Limb (tissue), 2 donors: ENCODE results near the gene AMFR.
A peak's percentile ranks its signal among the peaks of the same experiment; 100 is the strongest.

Source experiments
- DNase-seq, 2 donors: peaks; one replicate each; pipeline ENCODE4 v3.0.0-alpha.2; 2016; ENCODE audit errors: extremely low spot score in 2 of 2

The AMFR gene

GRCh38 chr16:56363181-56363716, 62.1 kb downstream of the AMFR start:
- DNase-seq = no peak

DNA sequence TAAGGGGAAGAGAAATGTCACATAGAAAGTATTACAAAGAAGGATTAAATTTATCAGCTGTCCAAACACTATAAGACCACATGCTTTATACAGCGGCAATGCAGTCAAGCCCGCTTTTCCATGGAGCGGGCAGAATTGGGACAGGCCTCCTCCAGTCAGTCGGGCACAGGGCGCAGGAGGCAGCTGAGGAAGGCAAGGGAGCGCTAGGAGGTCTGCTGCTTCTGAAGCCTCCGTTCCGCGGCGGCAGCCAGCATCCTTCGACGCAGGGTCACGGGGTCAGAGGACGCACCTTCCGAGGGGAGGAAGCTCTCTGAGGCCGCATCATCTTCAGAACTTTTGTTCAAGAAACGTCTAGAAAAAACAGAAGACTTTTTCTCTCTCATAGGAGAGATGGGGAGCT, 62.6 kb downstream of the AMFR start:
- DNase-seq = no peak

DNA sequence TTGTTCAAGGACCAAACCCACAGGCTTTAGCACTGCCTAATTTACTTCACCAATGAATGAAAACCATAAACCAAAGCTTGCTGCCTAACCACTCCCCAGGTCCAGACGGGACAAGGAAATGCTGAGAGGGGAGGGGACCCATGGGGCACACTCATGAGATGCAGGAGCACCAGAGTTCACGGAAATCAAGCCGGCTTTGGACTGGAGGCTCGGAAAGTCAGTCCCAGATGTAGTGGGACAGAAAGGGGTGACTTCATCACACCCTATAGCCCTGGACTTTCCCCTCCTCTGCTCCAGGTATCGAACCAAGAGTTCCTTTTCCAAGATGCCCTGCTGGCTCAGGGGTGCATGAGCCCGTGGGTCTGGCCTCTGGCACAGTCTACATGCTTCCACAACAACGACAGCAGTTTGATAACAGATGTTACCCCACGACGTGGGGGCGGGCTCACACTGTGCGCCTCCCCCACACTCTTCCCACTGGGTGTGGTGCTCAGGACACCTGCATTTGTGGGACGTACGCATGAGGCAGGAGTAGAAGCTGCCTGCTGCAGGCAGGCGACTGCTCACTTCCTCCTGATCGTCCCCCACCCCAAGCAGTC, 63.2 kb downstream of the AMFR start:
- no peak for DNase-seq

- no peak for DNase-seq
These were observed 65.0 kb downstream of the AMFR start for GRCh38 chr16:56360117-56361008.

GRCh38 chr16:56357765-56358322, 67.5 kb downstream of the AMFR start:
- DNase-seq = peak in 1 of 2 donors; percentile 30

- DNase-seq = peak; percentile 33 to 58
These were observed 68.0 kb downstream of the AMFR start for GRCh38 chr16:56357241-56357764.

GRCh38 chr16:56356276-56357240, 68.8 kb downstream of the AMFR start:
- peak; percentile 85 for DNase-seq

DNA sequence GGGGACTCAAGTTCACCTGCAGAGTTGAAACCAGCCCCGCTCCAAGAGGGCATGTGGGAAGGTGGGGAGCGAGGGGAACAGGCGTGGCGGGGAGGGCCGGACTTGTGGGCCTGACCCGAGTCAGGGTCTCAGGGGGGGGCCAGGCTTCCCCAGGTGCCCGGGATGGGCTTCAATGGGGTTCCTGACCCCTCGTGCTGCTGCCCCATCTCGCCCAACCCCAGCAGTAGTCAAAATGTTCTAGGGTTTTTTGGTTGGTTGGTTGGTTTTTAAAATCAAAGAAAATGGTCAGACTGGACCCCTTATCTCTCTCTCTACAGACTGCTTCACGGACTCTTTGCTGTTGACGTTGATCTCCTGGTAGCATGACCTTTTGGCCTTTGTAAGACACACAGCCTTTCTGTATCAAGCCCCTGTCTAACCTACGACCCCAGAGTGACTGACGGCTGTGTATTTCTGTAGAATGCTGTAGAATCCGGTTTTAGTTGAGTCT, 69.5 kb downstream of the AMFR start:
- peak in 1 of 2 donors; percentile 32 for DNase-seq

GRCh38 chr16:56355221-56355620, 70.1 kb downstream of the AMFR start:
- DNase-seq = peak in 1 of 2 donors; percentile 31

DNA sequence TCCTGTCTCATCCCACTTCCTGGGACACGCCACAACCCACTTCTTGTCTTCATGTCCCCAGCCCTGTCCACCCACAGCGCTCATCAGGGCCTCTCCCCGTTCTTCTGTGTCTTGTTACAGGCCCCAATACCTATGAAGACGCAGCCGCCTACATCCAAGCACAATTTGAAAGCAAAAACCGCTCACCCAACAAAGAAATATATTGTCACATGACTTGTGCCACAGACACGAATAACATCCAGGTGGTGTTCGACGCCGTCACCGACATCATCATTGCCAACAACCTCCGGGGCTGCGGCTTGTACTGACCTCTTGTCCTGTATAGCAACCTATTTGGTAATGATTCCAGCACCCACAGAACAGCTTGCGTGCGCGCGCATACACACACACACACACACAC, 70.6 kb downstream of the AMFR start:
- peak in 1 of 2 donors; percentile 21 for DNase-seq

- peak in 1 of 2 donors; percentile 17 for DNase-seq
These were observed 71.3 kb downstream of the AMFR start for GRCh38 chr16:56354016-56354415.

DNA sequence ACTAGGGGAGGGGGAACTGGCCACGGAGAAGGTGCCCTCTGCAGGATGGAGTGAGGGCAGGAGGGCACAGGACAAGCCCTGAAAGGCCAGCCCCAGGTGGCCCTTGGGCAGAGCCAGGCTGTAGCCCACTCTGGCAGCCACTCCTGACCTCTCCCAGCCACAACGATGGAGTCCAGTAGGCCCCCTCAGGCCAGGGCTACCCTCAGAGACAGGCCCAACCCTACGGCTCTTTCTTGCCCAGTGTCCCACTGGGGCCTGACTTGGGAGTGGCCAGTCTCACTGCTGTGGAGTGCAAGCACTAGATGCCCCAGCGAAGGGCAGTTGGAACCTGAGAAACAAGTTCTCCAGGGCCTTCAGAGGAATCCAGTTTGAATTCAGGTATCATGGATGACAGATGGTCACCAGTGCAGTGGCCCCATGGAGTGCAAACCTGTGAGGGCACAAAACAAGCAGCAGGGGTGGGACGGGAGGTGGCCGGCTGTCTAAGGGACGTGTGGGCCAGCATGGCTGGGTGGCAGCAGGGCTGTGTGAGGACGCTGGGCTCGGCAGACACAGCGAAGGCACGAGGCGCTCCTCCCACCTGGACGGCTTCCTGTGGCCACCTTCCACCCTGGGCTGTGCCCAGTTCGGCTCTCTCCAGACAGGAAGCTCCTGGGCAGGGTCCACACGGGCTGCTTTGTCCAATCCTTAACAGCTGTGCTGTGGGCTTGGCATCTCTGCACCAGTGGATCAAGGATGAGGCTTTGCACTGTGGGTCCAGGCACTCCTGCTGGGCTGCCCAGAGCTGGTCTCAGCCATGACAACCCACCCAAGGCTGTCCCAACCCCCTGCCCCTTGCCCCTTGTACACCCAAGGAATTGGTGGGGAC, 72.1 kb downstream of the AMFR start:
- peak in 1 of 2 donors; percentile 18 for DNase-seq

GRCh38 chr16:56352351-56353053, 72.8 kb downstream of the AMFR start:
- DNase-seq = no peak

DNA sequence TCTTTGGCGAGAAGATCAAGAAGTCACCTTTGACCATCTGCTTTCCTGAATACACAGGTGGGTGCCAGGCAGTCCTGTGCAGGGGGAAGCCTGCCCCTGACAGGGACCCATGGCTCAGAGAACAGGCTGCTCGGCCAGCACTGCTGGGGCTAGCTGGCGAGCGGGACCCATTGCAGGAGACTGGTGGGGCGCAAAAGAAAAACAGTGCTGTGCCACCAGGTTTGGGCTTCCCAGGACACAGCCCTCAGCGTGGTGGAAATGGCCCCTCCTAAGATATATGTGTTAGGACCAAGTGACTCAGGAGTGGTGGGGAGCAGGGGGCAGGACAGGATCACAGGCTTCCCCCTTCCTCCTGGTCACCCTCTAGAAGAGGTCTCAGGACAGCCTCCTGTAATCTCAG, 73.9 kb downstream of the AMFR start:
- no peak for DNase-seq

DNA sequence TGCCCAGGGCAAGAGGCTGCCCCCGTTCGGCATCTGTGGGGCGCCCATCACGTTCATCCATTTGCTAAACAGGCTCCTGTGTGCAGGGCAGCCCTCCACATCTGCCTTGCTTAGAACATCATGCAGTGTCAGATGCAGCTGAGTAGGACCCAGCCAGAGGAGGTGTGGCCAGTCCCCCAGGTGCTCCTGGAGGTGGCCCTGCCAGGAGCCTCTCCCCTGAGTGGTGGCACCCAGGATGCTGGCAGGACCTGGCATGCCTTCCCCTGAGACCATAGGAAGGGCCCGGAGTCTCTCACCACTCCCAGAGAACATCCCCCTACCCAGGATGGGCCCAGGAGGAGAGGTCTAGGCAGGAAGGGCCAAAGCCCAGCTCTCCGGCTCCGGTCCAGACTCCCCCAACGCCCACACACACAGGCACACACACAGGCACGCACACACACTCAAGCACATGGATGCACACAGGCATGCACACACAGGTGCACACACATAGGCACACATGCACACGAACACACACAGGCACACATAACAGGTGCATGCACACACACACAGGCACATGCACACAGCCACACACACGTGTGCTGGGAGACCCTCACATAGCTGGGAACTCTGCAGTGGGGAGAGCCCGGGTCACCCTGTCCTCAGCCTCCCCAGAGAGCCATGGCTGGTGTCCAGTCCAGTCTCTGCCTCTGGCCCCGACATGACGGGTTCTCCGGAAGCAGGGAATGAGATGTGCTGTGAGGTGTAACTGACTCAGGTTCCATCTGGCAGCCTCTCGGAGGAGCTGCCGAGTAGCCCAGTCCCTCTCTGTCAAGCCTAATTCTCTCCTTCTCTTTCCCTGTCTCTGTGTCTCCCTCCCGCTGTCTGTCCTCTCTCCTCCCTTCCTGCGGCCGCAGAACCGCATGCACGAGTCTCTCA, 74.6 kb downstream of the AMFR start:
- no peak for DNase-seq

DNA sequence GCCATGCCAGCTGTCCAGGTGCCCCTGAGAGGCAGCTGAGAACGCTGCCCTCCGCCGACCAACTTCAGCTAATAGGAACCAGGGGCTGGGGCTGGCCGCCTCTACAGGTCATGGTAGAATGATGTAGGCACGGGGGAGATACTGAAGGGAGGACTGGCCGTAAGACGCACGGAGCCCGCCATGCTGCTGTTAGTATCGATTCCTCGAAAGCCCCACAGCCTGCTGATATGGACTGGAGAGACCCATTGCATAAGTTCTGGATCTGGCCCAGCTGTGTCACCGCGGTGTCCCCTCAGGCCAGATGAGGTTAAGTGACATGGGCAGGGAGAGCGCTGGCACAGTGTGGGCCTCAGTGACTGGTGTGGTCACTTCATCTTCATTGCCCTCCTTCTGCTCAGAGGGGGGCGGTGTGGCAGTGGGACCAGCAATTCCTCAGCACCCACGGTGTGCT, 75.6 kb downstream of the AMFR start:
- no peak for DNase-seq

- no peak for DNase-seq
These were observed 76.3 kb downstream of the AMFR start for GRCh38 chr16:56349086-56349415.
